ENCODE data around the gene ZNF653.

DNA sequence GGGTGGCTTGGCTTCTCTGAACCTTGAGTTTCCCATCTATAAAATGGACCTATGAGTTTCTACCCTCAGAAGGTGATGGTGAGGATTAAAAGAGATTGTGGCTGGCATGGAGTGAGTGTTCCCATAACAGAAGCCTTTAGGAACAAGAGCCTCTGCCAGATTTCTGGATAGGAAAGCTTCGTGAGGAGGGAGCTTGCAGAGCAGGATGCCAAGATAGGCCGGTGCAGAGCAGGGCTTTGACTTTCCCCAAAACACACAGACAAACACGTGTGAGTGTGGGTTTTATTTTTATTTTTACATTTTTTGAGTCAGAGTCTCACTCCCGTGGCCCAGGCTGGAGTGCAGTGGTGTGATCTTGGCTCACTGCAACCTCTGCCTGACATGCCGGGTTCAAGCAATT lies 29.3 kb upstream of the ZNF653 start:
- no peak for TF ChIP-seq SIN3A (IDR thresholded peaks at IDR 0.05; ENCODE audit: borderline replicate concordance, low read depth, low read length)
- TF ChIP-seq, protein P1, sequence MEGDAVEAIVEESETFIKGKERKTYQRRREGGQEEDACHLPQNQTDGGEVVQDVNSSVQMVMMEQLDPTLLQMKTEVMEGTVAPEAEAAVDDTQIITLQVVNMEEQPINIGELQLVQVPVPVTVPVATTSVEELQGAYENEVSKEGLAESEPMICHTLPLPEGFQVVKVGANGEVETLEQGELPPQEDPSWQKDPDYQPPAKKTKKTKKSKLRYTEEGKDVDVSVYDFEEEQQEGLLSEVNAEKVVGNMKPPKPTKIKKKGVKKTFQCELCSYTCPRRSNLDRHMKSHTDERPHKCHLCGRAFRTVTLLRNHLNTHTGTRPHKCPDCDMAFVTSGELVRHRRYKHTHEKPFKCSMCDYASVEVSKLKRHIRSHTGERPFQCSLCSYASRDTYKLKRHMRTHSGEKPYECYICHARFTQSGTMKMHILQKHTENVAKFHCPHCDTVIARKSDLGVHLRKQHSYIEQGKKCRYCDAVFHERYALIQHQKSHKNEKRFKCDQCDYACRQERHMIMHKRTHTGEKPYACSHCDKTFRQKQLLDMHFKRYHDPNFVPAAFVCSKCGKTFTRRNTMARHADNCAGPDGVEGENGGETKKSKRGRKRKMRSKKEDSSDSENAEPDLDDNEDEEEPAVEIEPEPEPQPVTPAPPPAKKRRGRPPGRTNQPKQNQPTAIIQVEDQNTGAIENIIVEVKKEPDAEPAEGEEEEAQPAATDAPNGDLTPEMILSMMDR (IDR thresholded peaks at IDR 0.05), result no peak
- TF ChIP-seq FOXJ3 (CRISPR knock-in tag; IDR thresholded peaks at IDR 0.05), result no peak
- no peak for TF ChIP-seq MXI1 (IDR thresholded peaks at IDR 0.05; ENCODE audit: low read depth, low read length)
- no peak for TF ChIP-seq EZH2phosphoT487 (IDR thresholded peaks at IDR 0.05; ENCODE audit: borderline replicate concordance, low read depth)
- no peak for TF ChIP-seq CHD2 (IDR thresholded peaks at IDR 0.05; ENCODE audit: low read length, partially characterized antibody)
- TF ChIP-seq MAX (IDR thresholded peaks at IDR 0.05; ENCODE audit: low read depth), result no peak
- no peak for TF ChIP-seq NRF1 (IDR thresholded peaks at IDR 0.05; ENCODE audit: low read depth, low read length)
- TF ChIP-seq ZBTB33 (IDR thresholded peaks at IDR 0.05; ENCODE audit: borderline replicate concordance, low read depth), result no peak
- TF ChIP-seq ELF1 (IDR thresholded peaks at IDR 0.05), result no peak
- no peak for TF ChIP-seq SMC3 (IDR thresholded peaks at IDR 0.05; ENCODE audit: low read depth, low read length)
- no peak for TF ChIP-seq JUND (IDR thresholded peaks at IDR 0.05)
